Measurements from ENCODE around the gene CFAP410. TPM values are rescaled to one million over a fixed set of nuclear protein-coding genes. Genes with fewer than 3 reads are reported as not detected.

The CFAP410 gene
- total RNA-seq, 1 donor from 2014 or later = 10.4 TPM

- H3K4me3 ChIP-seq (ENCODE audit: insufficient read depth, low read depth, low read length) = no peak overlapping the region
- Mint-ChIP-seq H3K4me1 (ENCODE audit: low read depth, unreplicated experiment) (peaks cover 5% of the 10 kb centered on the region), H3K4me3 (ENCODE audit: unreplicated experiment) (no peak overlapping the region), H3K36me3 (ENCODE audit: low read depth, unreplicated experiment) (peaks cover 2% of the 10 kb centered on the region), H3K9me3 (ENCODE audit: unreplicated experiment) (no peaks in the 10 kb centered on the region), H3K27ac (ENCODE audit: unreplicated experiment) (no peak overlapping the region), H3K27me3 (ENCODE audit: low read depth, unreplicated experiment) (peaks cover 2% of the 10 kb centered on the region)
- no peaks in the 10 kb centered on the region for H3K36me3 ChIP-seq (ENCODE audit: insufficient read depth, low read length)
- H3K9ac ChIP-seq (ENCODE audit: low read length) = no peak overlapping the region
- TF ChIP-seq, protein P1, sequence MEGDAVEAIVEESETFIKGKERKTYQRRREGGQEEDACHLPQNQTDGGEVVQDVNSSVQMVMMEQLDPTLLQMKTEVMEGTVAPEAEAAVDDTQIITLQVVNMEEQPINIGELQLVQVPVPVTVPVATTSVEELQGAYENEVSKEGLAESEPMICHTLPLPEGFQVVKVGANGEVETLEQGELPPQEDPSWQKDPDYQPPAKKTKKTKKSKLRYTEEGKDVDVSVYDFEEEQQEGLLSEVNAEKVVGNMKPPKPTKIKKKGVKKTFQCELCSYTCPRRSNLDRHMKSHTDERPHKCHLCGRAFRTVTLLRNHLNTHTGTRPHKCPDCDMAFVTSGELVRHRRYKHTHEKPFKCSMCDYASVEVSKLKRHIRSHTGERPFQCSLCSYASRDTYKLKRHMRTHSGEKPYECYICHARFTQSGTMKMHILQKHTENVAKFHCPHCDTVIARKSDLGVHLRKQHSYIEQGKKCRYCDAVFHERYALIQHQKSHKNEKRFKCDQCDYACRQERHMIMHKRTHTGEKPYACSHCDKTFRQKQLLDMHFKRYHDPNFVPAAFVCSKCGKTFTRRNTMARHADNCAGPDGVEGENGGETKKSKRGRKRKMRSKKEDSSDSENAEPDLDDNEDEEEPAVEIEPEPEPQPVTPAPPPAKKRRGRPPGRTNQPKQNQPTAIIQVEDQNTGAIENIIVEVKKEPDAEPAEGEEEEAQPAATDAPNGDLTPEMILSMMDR (IDR thresholded peaks at IDR 0.05; ENCODE audit: insufficient read depth, low read depth, low read length) = no peak
- TF ChIP-seq EZH2 (IDR thresholded peaks at IDR 0.05; ENCODE audit: insufficient read depth, low read length) = no peak
- FAIRE-seq = no peak
- H3K27me3 ChIP-seq (ENCODE audit: insufficient read depth, low read length) = no peaks in the 10 kb centered on the region
- H2AFZ ChIP-seq (ENCODE audit: low read depth, low read length) = no peak overlapping the region
- H3K4me2 ChIP-seq (ENCODE audit: low read length) = no peak overlapping the region
- H3K9me3 ChIP-seq (ENCODE audit: insufficient read depth, low read depth, low read length) = no peaks in the 10 kb centered on the region
- peaks cover 4% of the 10 kb centered on the region for H4K20me1 ChIP-seq (ENCODE audit: insufficient read depth, low read length)
- no peak overlapping the region for H3K27ac ChIP-seq (ENCODE audit: low read depth, low read length)
- DNase-seq (ENCODE audit: low read depth) = no peak
- H3K4me1 ChIP-seq (ENCODE audit: insufficient read depth, low read length) = peaks cover 1% of the 10 kb centered on the region
- no peaks in the 10 kb centered on the region for H3K79me2 ChIP-seq (ENCODE audit: insufficient read depth, low read length)
These were observed 6.2 kb downstream of the CFAP410 start for GRCh38 chr21:44332965-44333364.

DNA sequence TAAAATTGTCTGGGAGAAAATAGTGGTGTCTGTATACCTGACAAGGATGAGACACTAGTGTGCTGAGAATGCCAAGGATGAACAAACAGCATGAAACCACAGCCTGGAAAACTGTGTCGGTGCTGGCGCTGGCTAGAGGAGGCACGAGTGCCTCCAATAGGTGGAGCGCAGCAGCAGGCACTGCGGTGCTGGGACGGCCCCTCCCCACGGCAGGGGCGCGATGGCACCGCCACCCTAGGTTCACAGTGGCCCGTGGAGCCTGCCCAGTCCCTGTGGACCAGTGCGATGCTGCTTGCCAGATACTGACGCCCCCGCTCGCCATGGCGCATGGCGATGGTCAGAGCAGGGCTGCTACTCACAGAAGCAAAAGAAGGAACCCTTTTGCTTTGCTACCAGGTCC lies 6.8 kb downstream of the CFAP410 start:
- TF ChIP-seq, protein P1 (IDR thresholded peaks at IDR 0.05; ENCODE audit: insufficient read depth, low read depth, low read length) = no peak
- no peak for TF ChIP-seq EZH2 (IDR thresholded peaks at IDR 0.05; ENCODE audit: insufficient read depth, low read length)
- Histone ChIP-seq H3K4me3 (ENCODE audit: insufficient read depth, low read depth, low read length) (no peak overlapping the region), H2AFZ (ENCODE audit: low read depth, low read length) (no peak overlapping the region), H3K27me3 (ENCODE audit: insufficient read depth, low read length) (no peaks in the 10 kb centered on the region), H3K79me2 (ENCODE audit: insufficient read depth, low read length) (no peaks in the 10 kb centered on the region), H3K36me3 (ENCODE audit: insufficient read depth, low read length) (no peaks in the 10 kb centered on the region), H3K27ac (ENCODE audit: low read depth, low read length) (no peak overlapping the region), H3K9me3 (ENCODE audit: insufficient read depth, low read depth, low read length) (no peaks in the 10 kb centered on the region), H3K4me2 (ENCODE audit: low read length) (no peak overlapping the region), H3K4me1 (ENCODE audit: insufficient read depth, low read length) (no peaks in the 10 kb centered on the region), H3K9ac (ENCODE audit: low read length) (no peak overlapping the region), H4K20me1 (ENCODE audit: insufficient read depth, low read length) (peaks cover 4% of the 10 kb centered on the region)
- DNase-seq (ENCODE audit: low read depth) (no peak), FAIRE-seq (no peak)
- Mint-ChIP-seq H3K27ac (ENCODE audit: unreplicated experiment) (no peak overlapping the region), H3K27me3 (ENCODE audit: low read depth, unreplicated experiment) (peaks cover 2% of the 10 kb centered on the region), H3K4me3 (ENCODE audit: unreplicated experiment) (no peak overlapping the region), H3K36me3 (ENCODE audit: low read depth, unreplicated experiment) (peaks cover 2% of the 10 kb centered on the region), H3K4me1 (ENCODE audit: low read depth, unreplicated experiment) (peaks cover 4% of the 10 kb centered on the region), H3K9me3 (ENCODE audit: unreplicated experiment) (no peaks in the 10 kb centered on the region)

DNA sequence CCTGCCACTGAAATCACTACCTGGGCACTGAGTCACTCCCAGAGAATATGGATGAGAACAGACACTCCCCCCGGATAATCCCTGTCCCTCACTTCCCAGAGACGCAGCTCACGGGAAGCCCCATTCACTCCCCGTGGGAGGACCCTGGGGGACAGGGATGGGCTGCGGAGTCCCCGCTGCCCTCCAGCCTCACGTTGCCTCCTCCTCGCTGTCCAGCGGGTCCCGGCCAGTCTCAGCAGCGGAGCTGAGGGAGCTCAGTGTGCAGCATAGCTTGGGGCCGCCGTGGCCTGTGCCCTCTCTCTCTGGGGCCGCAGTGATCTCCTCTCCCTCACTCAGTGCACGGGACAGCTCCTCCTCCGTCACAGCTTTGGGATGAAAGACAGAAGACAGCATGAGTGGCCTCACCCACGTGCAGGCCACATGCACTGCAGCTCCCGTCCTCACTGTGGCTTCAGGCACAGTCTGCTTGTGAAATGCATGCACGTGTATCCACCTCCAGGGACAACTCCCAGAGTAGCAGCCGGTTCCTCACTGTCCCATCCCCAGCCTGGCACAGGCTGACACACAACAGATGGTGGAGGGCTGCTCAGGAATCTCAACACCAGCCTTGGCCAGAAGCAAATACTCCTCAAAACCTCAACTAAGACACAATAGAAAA lies 7.4 kb downstream of the CFAP410 start:
- Histone ChIP-seq H3K79me2 (ENCODE audit: insufficient read depth, low read length) (no peaks in the 10 kb centered on the region), H3K4me3 (ENCODE audit: insufficient read depth, low read depth, low read length) (no peak overlapping the region), H3K36me3 (ENCODE audit: insufficient read depth, low read length) (no peaks in the 10 kb centered on the region), H3K9ac (ENCODE audit: low read length) (no peak overlapping the region), H3K4me2 (ENCODE audit: low read length) (no peak overlapping the region), H2AFZ (ENCODE audit: low read depth, low read length) (no peak overlapping the region), H3K27me3 (ENCODE audit: insufficient read depth, low read length) (no peaks in the 10 kb centered on the region), H4K20me1 (ENCODE audit: insufficient read depth, low read length) (peaks cover 4% of the 10 kb centered on the region), H3K9me3 (ENCODE audit: insufficient read depth, low read depth, low read length) (no peaks in the 10 kb centered on the region), H3K4me1 (ENCODE audit: insufficient read depth, low read length) (no peaks in the 10 kb centered on the region), H3K27ac (ENCODE audit: low read depth, low read length) (no peak overlapping the region)
- no peak for DNase-seq (ENCODE audit: low read depth)
- no peak for FAIRE-seq
- peaks cover 2% of the 10 kb centered on the region for H3K36me3 Mint-ChIP-seq (ENCODE audit: low read depth, unreplicated experiment)
- H3K27me3 Mint-ChIP-seq (ENCODE audit: low read depth, unreplicated experiment) = peaks cover 2% of the 10 kb centered on the region
- H3K27ac Mint-ChIP-seq (ENCODE audit: unreplicated experiment) = peak overlapping the region; percentile 80
- H3K4me3 Mint-ChIP-seq (ENCODE audit: unreplicated experiment) = no peak overlapping the region
- TF ChIP-seq, protein P1 (IDR thresholded peaks at IDR 0.05; ENCODE audit: insufficient read depth, low read depth, low read length) = no peak
- TF ChIP-seq EZH2 (IDR thresholded peaks at IDR 0.05; ENCODE audit: insufficient read depth, low read length) = no peak
- peaks cover 4% of the 10 kb centered on the region for H3K4me1 Mint-ChIP-seq (ENCODE audit: low read depth, unreplicated experiment)
- no peaks in the 10 kb centered on the region for H3K9me3 Mint-ChIP-seq (ENCODE audit: unreplicated experiment)

Data from astrocyte (in vitro differentiated cells and primary cell).